ENCODE data around the gene TCF19.
"Not testable (repeated sequence)": the region's sequence is repeated elsewhere in the genome, so short reads cannot be mapped to it uniquely, and the experiment has no call there.

TCF19 gene

GRCh38 chr6:31183287-31183686, 24.9 kb downstream of the TCF19 start:
- DNase-seq (ENCODE audit: low spot score): not testable (repeated sequence)

- DNase-seq (ENCODE audit: low spot score): not testable (repeated sequence)
Observed at GRCh38 chr6:31183859-31184258, 25.5 kb downstream of the TCF19 start.

GRCh38 chr6:31185695-31186051, 27.3 kb downstream of the TCF19 start:
- peak; percentile 53 for DNase-seq (ENCODE audit: low spot score)

- no peak for DNase-seq (ENCODE audit: low spot score)
Observed at GRCh38 chr6:31186052-31186734, 27.8 kb downstream of the TCF19 start.

- no peak for DNase-seq (ENCODE audit: low spot score)
Observed at GRCh38 chr6:31187780-31188194, 29.4 kb downstream of the TCF19 start.

- not testable (repeated sequence) for DNase-seq (ENCODE audit: low spot score)
Observed at GRCh38 chr6:31189223-31189622, 30.8 kb downstream of the TCF19 start.

GRCh38 chr6:31190488-31190887, 32.1 kb downstream of the TCF19 start:
- DNase-seq (ENCODE audit: low spot score): no peak

- peak; percentile 65 for DNase-seq (ENCODE audit: low spot score)
Observed at GRCh38 chr6:31192431-31193105, 34.2 kb downstream of the TCF19 start.

- DNase-seq (ENCODE audit: low spot score): no peak
Observed at GRCh38 chr6:31193206-31193605, 34.8 kb downstream of the TCF19 start.

GRCh38 chr6:31194061-31194834, 35.9 kb downstream of the TCF19 start:
- DNase-seq (ENCODE audit: low spot score): no peak

GRCh38 chr6:31195308-31195979, 37.1 kb downstream of the TCF19 start:
- not testable (repeated sequence) for DNase-seq (ENCODE audit: low spot score)

- peak; percentile 14 for DNase-seq (ENCODE audit: low spot score)
Observed at GRCh38 chr6:31196251-31197022, 38.0 kb downstream of the TCF19 start.

- peak; percentile 93 for DNase-seq (ENCODE audit: low spot score)
Observed at GRCh38 chr6:31197559-31198305, 39.3 kb downstream of the TCF19 start.

GRCh38 chr6:31199105-31199452, 40.7 kb downstream of the TCF19 start:
- DNase-seq (ENCODE audit: low spot score): not testable (repeated sequence)

GRCh38 chr6:31202259-31203166, 44.1 kb downstream of the TCF19 start:
- peak; percentile 38 for DNase-seq (ENCODE audit: low spot score)

- peak; percentile 74 for DNase-seq (ENCODE audit: low spot score)
Observed at GRCh38 chr6:31203345-31203979, 45.1 kb downstream of the TCF19 start.

- DNase-seq (ENCODE audit: low spot score): no peak
Observed at GRCh38 chr6:31204751-31205145, 46.4 kb downstream of the TCF19 start.

- DNase-seq (ENCODE audit: low spot score): no peak
Observed at GRCh38 chr6:31205638-31206037, 47.2 kb downstream of the TCF19 start.

- DNase-seq (ENCODE audit: low spot score): no peak
Observed at GRCh38 chr6:31208506-31208905, 50.1 kb downstream of the TCF19 start.

All from activated CD4-positive, alpha-beta T cell treated with anti-CD3 and anti-CD28 coated beads, Interleukin-2, Interleukin-4, amounts not matched to agents 100 ng/mL and 50 ng/mL, durations not matched to agents 16 hours and 8 hours (primary cell).